ENCODE data around the gene SLC30A10. TPM values are rescaled to one million over a fixed set of nuclear protein-coding genes. Genes with fewer than 3 reads are reported as not detected.
"Not testable (repeated sequence)": the region's sequence is repeated elsewhere in the genome, so short reads cannot be mapped to it uniquely, and the experiment has no call there.

The SLC30A10 gene
- total and polyA plus RNA-seq, 10 of the 15 experiments (the other 5 are each of a cell fraction or from before 2014, with no cell fraction given), result not detected

DNA sequence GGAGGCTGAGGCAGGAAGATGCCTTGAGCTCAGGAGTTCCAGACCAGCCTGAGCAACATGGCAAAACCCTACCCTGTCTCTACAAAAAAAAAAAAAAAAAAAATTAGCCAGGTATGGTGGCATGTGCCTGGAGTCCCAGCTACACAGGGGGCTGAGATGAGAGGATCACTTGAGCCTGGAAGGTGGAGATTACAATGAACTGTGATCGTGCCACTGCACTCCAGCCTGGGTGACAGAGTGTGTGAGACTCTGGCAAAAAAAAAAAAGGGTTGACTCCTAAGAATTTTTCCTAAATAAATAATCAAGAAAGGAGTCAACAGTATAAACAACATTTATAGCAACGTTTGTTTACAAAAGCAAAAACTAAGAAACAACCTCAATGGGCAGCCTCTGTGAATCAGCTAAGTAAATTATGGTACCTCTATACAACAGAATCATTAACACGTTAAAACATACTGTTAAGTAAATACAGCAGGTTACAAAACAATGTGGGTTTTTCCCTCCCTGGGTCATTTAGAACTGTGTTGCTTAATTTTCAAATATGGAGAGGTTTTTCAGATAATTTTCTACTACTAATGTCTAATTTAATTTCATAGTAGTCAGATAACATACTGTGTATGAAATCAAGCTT is 56.8 kb downstream of the SLC30A10 start (continued):
- no peak for TF ChIP-seq ZNF24 (IDR thresholded peaks at IDR 0.05)

DNA sequence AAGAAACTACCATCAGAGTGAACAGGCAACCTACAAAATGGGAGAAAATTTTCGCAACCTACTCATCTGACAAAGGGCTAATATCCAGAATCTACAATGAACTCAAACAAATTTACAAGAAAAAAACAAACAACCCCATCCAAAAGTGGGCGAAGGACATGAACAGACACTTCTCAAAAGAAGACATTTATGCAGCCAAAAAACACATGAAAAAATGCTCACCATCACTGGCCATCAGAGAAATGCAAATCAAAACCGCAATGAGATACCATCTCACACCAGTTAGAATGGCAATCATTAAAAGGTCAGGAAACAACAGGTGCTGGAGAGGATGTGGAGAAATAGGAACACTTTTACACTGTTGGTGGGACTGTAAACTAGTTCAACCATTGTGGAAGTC is 59.7 kb downstream of the SLC30A10 start:
- SMC1A ChIA-PET (ENCODE audit: uncharacterized antibody, unreplicated experiment); H3K27me3 ChIP-seq (replicated peaks in 1 of 2; ENCODE audit: control insufficient read depth in 2 of 2, insufficient read depth in 2 of 2, low read length in 1 of 2); BruUV-seq (replicated peaks); RAD21 ChIA-PET (ENCODE audit: unreplicated experiment); H3K9ac ChIP-seq (ENCODE audit: control insufficient read depth, insufficient read depth, low read length); DNase-seq (ENCODE audit: low read depth, low spot score); H3K4me1 ChIP-seq (ENCODE audit: control insufficient read depth, insufficient read depth, low read length); H4K20me1 ChIP-seq (ENCODE audit: control insufficient read depth, insufficient read depth); ATAC-seq; H3K36me3 ChIP-seq (ENCODE audit: control insufficient read depth in 2 of 2, insufficient read depth in 2 of 2, low read length in 1 of 2); H2AFZ ChIP-seq (ENCODE audit: control insufficient read depth, low read depth, low read length); H3K9me3 ChIP-seq (replicated peaks; ENCODE audit: control insufficient read depth, insufficient read depth, low read length); in situ Hi-C loops (cut with MboI); POLR2A ChIA-PET; H3K4me2 ChIP-seq (ENCODE audit: control insufficient read depth, insufficient read depth); H3K79me2 ChIP-seq (ENCODE audit: control insufficient read depth, insufficient read depth, low read length); FAIRE-seq; H3K4me3 ChIP-seq; H3K27ac ChIP-seq (ENCODE audit: control insufficient read depth, insufficient read depth); CTCF ChIA-PET; intact Hi-C loops (cut with micrococcal nuclease; ENCODE audit: unreplicated experiment): not testable (repeated sequence)
- WGBS (ENCODE audit: insufficient coverage, insufficient replicate concordance, low lambda C conversion rate, missing lambda C conversion rate), result 33% methylated on average over 1 of the region's 3 CpGs

Small RNA genes within 50 kb of the gene (small RNA-seq; reads per million reads assigned to genes)
- gene RF00012, result not detected

Other genes with a start within 250 kb of the SLC30A10 start
- 130 and 136 TPM in 2 replicates for gene EPRS1, start 117.9 kb upstream of the SLC30A10 start, total RNA-seq (2014; rRNA removed)
- 154 and 175 TPM in 2 replicates for gene EPRS1, start 117.9 kb upstream of the SLC30A10 start, total RNA-seq (2014; rRNA removed; fragmentation: Illumina TruSeq; extraction: Trizol)
- gene EPRS1, start 117.9 kb upstream of the SLC30A10 start, total RNA-seq (2021), result 124 and 126 TPM in 2 replicates
- gene EPRS1, start 117.9 kb upstream of the SLC30A10 start, polyA plus RNA-seq (2011; rRNA removed), result 126 and 127 TPM in 2 replicates
- gene EPRS1, start 117.9 kb upstream of the SLC30A10 start, polyA plus RNA-seq (2014; fragmentation: Illumina TruSeq; extraction: Trizol), result 123 TPM in 2 replicates
- gene EPRS1, start 117.9 kb upstream of the SLC30A10 start, polyA plus RNA-seq (2014; fragmentation: Nextera tagmentation; extraction: Ambion mirVana), result 100 to 1,000 TPM in 1 of 2 experiments, 10 to 100 TPM in 1; 94.6 to 104 TPM
- 68.2 and 69.4 TPM in 2 replicates for gene EPRS1, start 117.9 kb upstream of the SLC30A10 start, polyA plus RNA-seq (2014; rRNA removed)
- gene EPRS1, start 117.9 kb upstream of the SLC30A10 start, polyA plus RNA-seq (2016; fragmentation: Nextera tagmentation; extraction: Ambion mirVana), result 100 to 1,000 TPM; 110 to 114 TPM
- gene BPNT1, start 161.2 kb upstream of the SLC30A10 start, total RNA-seq (2014; rRNA removed), result 35.5 and 42.4 TPM in 2 replicates
- gene BPNT1, start 161.2 kb upstream of the SLC30A10 start, total RNA-seq (2014; rRNA removed; fragmentation: Illumina TruSeq; extraction: Trizol), result 43.1 and 43.5 TPM in 2 replicates
- gene BPNT1, start 161.2 kb upstream of the SLC30A10 start, total RNA-seq (2021), result 40.6 and 41.7 TPM in 2 replicates
- 59.2 and 68.8 TPM in 2 replicates for gene BPNT1, start 161.2 kb upstream of the SLC30A10 start, polyA plus RNA-seq (2011; rRNA removed)
- 62.1 and 82.8 TPM in 2 replicates for gene BPNT1, start 161.2 kb upstream of the SLC30A10 start, polyA plus RNA-seq (2014; fragmentation: Illumina TruSeq; extraction: Trizol)
- 10 to 100 TPM; 55.9 to 78.4 TPM for gene BPNT1, start 161.2 kb upstream of the SLC30A10 start, polyA plus RNA-seq (2014; fragmentation: Nextera tagmentation; extraction: Ambion mirVana)
- gene BPNT1, start 161.2 kb upstream of the SLC30A10 start, polyA plus RNA-seq (2014; rRNA removed), result 38.9 and 47.8 TPM in 2 replicates
- gene BPNT1, start 161.2 kb upstream of the SLC30A10 start, polyA plus RNA-seq (2016; fragmentation: Nextera tagmentation; extraction: Ambion mirVana), result 10 to 100 TPM; 36.1 to 37.4 TPM
- 95.7 and 100 TPM in 2 replicates for gene IARS2, start 165.6 kb upstream of the SLC30A10 start, total RNA-seq (2014; rRNA removed)
- gene IARS2, start 165.6 kb upstream of the SLC30A10 start, total RNA-seq (2014; rRNA removed; fragmentation: Illumina TruSeq; extraction: Trizol), result 82.1 and 87.8 TPM in 2 replicates
- gene IARS2, start 165.6 kb upstream of the SLC30A10 start, total RNA-seq (2021), result 66.9 and 67.2 TPM in 2 replicates
- 38.5 and 44.4 TPM in 2 replicates for gene IARS2, start 165.6 kb upstream of the SLC30A10 start, polyA plus RNA-seq (2011; rRNA removed)
- 66.3 and 78.6 TPM in 2 replicates for gene IARS2, start 165.6 kb upstream of the SLC30A10 start, polyA plus RNA-seq (2014; fragmentation: Illumina TruSeq; extraction: Trizol)
- gene IARS2, start 165.6 kb upstream of the SLC30A10 start, polyA plus RNA-seq (2014; fragmentation: Nextera tagmentation; extraction: Ambion mirVana), result 10 to 100 TPM; 23.7 to 45.9 TPM
- gene IARS2, start 165.6 kb upstream of the SLC30A10 start, polyA plus RNA-seq (2014; rRNA removed), result 42.0 and 45.1 TPM in 2 replicates
- gene IARS2, start 165.6 kb upstream of the SLC30A10 start, polyA plus RNA-seq (2016; fragmentation: Nextera tagmentation; extraction: Ambion mirVana), result 10 to 100 TPM; 77.2 to 80.7 TPM